Activated naive CD4-positive, alpha-beta T cell treated with Interleukin-2 at 50 U/mL for 16 hours (primary cell): ENCODE measurements around the gene PERM1.
"Not testable (repeated sequence)": the region's sequence is repeated elsewhere in the genome, so short reads cannot be mapped to it uniquely, and the experiment has no call there.

Experiments
- DNase-seq: peaks from one replicate; pipeline ENCODE4 v3.0.0-alpha.2; 2020

The PERM1 gene, protein sequence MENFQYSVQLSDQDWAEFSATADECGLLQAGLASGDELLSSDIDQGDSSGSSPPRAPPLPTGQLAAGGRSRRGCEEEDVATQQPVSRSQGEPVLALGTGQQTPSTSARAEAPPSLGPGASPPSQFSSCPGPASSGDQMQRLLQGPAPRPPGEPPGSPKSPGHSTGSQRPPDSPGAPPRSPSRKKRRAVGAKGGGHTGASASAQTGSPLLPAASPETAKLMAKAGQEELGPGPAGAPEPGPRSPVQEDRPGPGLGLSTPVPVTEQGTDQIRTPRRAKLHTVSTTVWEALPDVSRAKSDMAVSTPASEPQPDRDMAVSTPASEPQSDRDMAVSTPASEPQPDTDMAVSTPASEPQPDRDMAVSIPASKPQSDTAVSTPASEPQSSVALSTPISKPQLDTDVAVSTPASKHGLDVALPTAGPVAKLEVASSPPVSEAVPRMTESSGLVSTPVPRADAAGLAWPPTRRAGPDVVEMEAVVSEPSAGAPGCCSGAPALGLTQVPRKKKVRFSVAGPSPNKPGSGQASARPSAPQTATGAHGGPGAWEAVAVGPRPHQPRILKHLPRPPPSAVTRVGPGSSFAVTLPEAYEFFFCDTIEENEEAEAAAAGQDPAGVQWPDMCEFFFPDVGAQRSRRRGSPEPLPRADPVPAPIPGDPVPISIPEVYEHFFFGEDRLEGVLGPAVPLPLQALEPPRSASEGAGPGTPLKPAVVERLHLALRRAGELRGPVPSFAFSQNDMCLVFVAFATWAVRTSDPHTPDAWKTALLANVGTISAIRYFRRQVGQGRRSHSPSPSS

GRCh38 chr1:981955-982558 lies at the start of gene PERM1:
PERM1 (minus strand) TSS chr1:982093; CDS start chr1:981029, 1,064 bp downstream.
- no peak for DNase-seq

- not testable (repeated sequence) for DNase-seq
Observed at GRCh38 chr1:1030867-1031658, 49.2 kb upstream of the PERM1 start.

DNA sequence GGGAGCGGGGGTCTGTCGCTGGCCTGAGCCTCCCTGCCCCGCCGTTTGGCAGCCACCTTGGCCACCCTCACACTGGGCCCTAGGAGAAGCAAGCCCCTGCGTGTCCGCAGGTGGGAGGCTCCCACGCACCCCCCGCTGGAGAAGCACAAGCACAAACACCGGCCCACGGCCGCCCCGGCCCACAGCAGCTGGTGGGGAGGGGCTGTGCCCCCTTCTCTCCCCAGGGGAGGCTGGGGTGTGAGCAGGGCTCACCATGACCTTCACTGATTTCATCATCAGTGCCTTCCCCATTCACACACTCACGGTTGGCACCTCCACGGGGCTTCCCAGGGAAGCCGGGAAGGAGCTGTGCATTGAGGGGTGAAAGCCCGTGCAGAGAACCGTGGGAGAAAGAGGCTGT lies 45.9 kb upstream of the PERM1 start:
- DNase-seq = no peak

DNA sequence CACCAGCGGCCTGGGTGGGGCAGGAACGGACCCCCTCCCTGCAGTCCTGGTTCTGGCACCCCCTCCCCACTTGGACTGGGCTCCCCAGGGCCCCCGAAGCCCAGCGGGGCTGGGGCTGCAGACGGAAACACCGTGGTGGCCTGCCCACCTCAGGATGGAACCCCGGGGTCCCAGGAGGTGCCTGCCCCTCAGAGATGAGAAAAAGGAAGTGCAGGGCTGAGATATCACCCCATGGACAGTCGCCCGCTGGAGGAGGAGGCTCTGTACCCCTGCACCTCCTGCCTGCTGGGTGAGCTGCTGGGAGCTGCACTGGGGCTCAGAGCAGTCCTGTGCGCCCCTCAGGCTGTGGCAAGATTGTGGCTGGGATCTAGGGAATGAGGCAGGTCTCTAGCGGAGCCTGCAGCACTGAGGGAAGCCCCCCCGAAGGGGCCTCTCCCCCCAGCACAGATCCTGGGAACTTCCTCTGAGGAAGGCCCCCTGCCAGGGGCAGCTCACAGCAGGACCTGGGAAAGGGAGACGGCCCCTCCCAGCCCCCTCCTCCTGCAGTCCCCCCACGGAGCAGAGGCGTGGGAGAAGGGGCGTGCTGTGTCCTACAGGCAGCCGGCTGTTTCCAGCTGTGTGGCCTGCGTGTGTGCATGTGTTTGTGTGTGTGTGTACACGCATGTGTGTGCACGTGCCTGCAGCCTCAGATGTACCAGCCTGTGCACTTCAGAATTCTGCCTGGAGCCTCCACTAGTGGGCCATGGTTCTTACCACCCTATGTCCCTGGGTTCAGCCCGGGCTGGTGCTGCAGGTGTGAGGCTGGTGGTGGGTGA lies 44.9 kb upstream of the PERM1 start:
- no peak for DNase-seq

DNA sequence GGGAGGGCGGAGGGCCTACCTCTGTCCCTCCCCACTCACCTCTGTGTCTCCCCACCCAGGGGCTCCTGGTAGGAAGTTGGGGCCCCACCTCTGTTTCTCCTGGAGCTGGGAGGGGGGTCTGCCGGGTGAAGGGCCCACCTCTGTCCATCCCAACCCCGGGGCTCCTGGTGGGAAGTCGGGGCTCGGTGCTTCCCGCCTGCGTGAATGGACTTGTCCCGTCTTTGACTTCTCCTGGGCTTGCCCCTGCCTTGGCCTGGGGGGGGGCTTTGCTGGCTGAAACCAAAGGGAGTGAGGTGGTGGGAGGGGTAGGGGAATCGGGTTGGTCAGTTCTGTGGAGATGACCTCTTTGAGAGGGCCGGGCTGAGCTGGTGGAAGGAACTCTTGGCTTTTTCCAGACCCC lies 43.8 kb upstream of the PERM1 start:
- no peak for DNase-seq

DNA sequence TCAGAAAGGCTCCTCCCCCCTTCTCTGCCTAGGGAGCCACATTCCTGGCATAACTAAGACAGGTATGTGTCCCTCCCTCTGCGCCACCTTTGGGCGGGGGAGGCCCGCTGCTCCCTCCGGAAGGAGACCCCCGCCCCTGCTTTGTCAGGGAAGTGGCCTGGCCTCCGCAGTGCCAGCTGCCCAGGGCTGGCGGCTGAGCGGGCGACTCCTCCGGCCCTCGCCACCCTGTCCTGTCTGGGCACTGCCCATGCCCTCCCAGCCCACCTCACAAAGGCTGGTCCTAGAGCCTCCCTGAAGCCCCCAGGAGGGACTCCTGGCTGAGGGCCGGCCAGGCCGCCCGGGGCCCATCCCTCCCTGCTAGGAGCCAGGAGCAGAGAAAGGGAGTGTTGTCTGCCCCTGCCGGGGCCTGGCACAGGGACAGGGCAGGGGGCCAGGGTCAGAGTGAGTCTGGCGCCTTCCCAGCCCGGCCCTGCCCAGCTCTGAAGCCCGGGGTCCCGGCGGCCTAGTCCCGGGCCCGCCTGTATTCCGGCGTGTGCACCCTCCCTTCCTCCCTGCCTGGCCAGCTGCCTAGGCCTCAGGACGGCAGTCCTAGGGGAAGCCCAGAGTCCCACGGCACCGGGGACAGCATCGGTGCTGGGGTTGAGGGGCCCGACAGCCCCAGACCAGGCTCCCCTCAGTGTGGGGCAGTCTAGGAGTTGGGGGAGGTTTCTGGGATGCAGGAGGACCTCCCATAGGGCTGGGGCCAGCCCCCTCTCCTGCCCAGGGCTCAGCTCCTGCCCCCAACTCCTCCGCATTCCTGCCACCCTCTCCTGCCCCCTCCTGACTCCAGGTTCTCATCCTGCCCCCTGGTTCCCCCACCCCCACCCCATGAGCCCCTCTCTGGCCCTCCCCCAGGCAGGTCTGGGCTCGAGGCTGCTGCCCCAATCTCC lies 43.1 kb upstream of the PERM1 start:
- DNase-seq = no peak

GRCh38 chr1:1024149-1024770 lies 42.4 kb upstream of the PERM1 start:
- no peak for DNase-seq

DNA sequence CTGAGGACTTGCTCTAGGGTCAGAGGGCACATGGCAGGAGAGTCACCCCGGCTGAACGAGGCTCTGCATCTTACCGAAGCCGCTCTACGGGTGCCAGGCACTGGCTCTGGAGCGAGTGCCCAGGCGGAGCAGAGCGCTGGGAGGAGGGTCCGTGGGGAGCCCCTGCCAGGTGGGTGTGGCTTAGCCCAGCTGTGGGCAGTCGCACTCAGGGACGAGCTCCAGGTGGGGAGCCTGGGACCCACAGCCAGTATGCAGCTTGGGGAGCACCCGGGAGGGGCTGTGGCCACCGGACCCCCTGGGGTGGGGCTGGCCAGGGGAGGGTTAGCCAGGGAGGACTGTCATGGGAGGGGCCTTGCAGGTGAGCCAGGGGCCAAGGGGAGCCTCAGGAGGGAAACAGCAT lies 41.8 kb upstream of the PERM1 start:
- no peak for DNase-seq

DNA sequence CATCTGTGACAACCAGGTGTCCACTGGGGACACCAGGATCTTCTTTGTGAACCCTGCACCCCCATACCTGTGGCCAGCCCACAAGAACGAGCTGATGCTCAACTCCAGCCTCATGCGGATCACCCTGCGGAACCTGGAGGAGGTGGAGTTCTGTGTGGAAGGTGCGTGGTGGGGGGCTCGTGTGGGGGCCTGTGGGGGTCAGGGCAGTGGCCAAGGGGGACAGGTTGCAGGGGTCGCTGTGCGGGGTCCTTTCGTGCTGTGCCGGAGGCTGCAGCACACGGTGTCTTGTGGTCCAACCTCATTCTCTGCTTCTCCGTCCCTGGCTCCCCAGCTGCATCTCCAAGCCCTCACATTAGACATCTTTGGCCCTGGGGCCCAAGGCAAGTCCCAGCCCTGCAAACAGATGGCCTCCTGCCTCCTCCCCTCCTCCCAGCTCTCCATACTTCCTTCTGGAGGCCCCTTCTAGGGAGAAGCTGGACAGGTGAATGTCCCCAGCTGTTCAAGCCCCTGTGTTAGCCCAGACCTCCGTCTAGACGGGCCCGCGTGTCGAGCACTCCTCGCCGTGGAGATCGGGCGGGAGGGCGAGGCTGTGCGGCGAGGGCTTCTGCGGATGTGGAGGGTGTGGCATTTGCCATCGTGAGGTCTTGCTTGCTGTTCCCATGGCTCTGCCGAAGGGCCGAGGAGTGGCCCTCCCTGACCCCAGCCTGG lies 40.6 kb upstream of the PERM1 start:
- DNase-seq = no peak

DNA sequence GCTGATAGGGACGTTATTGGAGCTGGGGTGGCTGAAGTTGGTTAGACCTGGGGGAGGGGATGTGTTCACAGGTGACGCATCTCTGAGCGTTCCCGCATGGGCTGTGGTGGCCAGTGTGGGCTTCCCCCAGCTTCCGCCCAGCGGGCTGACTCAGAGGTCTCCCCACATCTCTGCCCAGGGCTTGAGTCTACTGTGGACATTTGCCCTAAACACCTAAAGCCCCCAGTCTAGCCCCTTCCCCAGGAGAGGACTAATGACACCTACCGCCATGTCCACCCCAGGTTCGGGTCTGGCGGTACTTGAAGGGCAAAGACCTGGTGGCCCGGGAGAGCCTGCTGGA lies 40.0 kb upstream of the PERM1 start:
- DNase-seq = no peak

DNA sequence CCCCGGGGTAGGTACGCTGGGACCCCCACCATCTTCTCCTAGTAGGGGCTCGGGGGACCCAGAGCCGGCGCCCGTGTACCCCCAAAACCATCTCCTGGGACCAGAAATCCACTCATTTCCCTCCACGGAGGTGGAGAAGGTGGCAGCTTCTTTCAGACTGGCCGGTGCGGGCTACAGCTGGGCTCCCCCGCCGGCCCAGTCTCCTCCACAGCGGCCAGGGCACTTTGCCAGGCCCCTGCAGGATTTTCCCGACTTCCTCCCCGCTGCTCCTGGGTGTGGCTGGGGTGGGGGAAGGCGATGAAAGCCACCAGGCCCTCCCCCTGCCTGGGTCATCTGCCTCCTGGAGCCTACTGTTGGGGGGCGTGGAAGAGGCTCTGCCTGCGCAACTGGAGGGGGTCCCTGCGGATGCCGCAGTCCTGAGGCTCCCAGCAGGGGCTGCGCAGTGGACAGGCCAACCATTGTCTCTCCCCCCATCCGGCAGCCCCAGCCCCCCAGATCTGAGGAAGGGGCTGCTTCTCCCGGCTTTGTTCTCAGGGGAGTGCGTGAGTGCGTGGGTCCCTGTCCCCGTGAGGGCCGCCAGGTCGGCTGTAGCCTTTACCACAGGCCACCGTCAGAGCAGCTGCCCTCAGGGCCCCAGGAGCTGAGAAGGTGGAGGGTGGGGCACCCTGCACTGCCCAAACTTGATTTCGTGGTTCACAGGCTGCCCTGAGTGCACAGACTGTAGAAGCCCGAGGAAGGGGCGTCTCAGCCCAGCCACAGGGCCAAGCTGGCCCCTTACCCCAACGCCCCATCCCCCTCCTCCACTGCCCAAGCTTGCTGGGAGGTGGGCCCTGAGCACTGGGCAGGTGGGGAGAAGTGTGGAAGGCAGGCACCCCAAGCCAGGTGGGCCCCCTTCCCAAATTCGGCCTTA lies 39.4 kb upstream of the PERM1 start:
- DNase-seq = no peak

- peak; percentile 52 for DNase-seq
Observed at GRCh38 chr1:1020415-1021009, 38.6 kb upstream of the PERM1 start.

GRCh38 chr1:1020000-1020404 lies 38.1 kb upstream of the PERM1 start, which contains the start of gene AGRN:
AGRN (plus strand) TSS chr1:1020120; CDS start chr1:1020173, 53 bp downstream.
- DNase-seq = no peak

DNA sequence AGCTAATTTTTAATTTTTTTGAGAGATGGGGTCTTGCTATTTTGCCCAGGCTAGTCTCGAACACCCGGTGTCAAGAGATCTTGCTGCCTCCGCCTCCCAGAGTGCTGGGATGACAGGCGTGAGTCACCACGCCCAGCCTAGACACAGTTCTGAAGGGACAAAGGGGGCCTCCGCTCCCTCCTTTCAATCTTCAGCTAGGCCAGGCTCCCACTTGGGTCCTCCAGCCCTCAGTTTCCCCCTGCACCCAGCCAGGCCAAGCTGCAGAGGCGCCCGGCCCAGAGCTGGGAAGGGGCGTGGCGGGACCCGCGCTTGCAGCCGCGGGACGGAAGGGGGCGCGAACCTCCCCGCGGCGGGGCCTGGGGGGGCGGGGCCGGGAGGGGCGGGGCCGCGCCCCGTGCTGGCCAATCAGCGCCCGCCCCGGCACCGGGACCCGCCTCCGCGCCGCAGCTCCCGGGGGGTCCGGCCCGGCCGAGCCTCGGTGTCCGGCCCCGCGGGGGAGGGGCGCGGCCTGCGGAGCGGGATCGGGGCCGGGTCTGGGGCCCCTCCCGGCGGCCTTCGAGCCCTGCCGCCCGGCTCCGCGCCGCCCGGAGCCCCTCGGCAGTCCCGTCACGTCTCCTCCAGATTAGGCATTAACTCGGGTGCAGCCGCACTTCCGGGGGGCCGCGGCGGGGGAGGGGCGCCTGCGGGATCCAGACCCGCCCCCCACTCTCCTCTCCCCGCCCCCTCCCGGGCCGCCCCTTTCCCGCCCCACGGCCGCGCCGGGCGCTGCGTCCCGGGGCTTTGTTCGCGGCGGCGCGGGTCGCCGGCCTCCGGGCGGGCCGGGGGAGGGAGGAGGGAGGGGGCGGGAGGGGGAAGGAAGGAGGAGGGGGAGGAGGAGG lies 37.5 kb upstream of the PERM1 start:
- DNase-seq = peak; percentile 79

GRCh38 chr1:1018321-1018685 lies 36.4 kb upstream of the PERM1 start:
- DNase-seq = not testable (repeated sequence)

DNA sequence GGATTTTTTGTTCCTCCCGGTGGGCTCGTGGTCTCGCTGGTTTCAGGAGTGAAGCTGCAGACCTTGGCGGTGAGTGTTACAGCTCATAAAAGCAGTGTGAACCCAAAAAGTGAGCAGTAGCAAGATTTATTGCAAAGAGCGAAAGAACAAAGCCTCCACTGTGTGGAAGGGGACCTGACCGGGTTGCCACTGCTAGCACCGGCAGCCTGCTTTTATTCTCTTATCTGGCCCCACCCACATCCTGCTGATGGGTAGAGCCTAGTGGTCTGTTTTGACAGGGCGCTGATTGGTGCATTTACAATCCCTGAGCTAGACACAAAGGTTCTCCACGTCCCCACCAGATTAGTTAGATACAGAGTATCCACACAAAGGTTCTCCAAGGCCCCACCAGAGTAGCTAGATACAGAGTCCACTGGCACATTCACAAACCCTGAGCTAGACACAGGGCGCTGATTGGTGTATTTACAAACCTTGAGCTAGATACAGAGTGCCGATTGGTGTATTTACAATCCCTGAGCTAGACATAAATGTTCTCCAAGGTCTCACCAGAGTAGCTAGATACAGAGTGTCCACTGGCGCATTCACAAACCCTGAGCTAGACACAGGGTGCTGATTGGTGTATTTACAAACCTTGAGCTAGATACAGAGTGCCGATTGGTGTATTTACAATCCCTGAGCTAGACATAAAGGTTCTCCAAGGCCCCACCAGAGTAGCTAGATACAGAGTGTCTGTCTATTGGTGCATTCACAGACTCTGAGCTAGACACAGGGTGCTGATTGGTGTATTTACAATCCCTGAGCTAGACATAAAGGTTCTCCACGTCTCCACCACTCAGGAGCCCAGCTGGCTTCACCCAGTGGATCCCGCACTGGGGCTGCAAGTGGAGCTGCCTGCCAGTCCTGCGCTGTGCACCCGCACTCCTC lies 35.8 kb upstream of the PERM1 start:
- DNase-seq = not testable (repeated sequence)
